Stomach (tissue), 4 donors: Measurements from ENCODE around the gene PPP2R5D.

Source experiments
- EP300 ChIP-seq: sonication (generic); formaldehyde crosslinking; IDR thresholded peaks from one replicate; pipeline ENCODE4 v1.6.1; 2017; ENCODE audit warnings: antibody characterized with exemption
- POLR2A ChIP-seq, 4 donors: fragments of 450-650 bp; IDR thresholded peaks; one replicate each; pipeline ENCODE4 v1.6.1; 2016; ENCODE audit warnings: antibody characterized with exemption in 4 of 4, control low read depth in 2 of 4, mild to moderate bottlenecking in 1 of 4, moderate library complexity in 1 of 4
- POLR2AphosphoS5 ChIP-seq, 3 donors: sonication (generic); formaldehyde crosslinking; IDR thresholded peaks; one replicate each; pipeline ENCODE4 v1.6.1; 2016; ENCODE audit warnings: antibody characterized with exemption in 3 of 3
- TF ChIP-seq, protein P1 (sequence below), 7 experiments: fragments of 450-650 bp in 4 of 7; fragments of 200-600 bp in 3 of 7; sonication (generic) in 3 of 7; IDR thresholded peaks; one replicate each; pipeline ENCODE4 v1.5.1; 2016 to 2019; ENCODE audit warnings: antibody characterized with exemption in 7 of 7, control low read depth in 2 of 7, mild to moderate bottlenecking in 1 of 7

- TF ChIP-seq, protein P1, sequence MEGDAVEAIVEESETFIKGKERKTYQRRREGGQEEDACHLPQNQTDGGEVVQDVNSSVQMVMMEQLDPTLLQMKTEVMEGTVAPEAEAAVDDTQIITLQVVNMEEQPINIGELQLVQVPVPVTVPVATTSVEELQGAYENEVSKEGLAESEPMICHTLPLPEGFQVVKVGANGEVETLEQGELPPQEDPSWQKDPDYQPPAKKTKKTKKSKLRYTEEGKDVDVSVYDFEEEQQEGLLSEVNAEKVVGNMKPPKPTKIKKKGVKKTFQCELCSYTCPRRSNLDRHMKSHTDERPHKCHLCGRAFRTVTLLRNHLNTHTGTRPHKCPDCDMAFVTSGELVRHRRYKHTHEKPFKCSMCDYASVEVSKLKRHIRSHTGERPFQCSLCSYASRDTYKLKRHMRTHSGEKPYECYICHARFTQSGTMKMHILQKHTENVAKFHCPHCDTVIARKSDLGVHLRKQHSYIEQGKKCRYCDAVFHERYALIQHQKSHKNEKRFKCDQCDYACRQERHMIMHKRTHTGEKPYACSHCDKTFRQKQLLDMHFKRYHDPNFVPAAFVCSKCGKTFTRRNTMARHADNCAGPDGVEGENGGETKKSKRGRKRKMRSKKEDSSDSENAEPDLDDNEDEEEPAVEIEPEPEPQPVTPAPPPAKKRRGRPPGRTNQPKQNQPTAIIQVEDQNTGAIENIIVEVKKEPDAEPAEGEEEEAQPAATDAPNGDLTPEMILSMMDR (IDR thresholded peaks at IDR 0.05): no peak
- no peak for TF ChIP-seq POLR2AphosphoS5 (IDR thresholded peaks at IDR 0.05)
- TF ChIP-seq POLR2A (IDR thresholded peaks at IDR 0.05): no peak
- no peak for TF ChIP-seq EP300
These were observed 21.1 kb upstream of the PPP2R5D start for GRCh38 chr6:42963179-42963854.
